ENCODE measurements around the gene MUL1.

GRCh38 chr1:20474333-20474975 is 33.5 kb downstream of the MUL1 start:
- TF ChIP-seq, protein P1, sequence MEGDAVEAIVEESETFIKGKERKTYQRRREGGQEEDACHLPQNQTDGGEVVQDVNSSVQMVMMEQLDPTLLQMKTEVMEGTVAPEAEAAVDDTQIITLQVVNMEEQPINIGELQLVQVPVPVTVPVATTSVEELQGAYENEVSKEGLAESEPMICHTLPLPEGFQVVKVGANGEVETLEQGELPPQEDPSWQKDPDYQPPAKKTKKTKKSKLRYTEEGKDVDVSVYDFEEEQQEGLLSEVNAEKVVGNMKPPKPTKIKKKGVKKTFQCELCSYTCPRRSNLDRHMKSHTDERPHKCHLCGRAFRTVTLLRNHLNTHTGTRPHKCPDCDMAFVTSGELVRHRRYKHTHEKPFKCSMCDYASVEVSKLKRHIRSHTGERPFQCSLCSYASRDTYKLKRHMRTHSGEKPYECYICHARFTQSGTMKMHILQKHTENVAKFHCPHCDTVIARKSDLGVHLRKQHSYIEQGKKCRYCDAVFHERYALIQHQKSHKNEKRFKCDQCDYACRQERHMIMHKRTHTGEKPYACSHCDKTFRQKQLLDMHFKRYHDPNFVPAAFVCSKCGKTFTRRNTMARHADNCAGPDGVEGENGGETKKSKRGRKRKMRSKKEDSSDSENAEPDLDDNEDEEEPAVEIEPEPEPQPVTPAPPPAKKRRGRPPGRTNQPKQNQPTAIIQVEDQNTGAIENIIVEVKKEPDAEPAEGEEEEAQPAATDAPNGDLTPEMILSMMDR (conservative IDR thresholded peaks at IDR 0.05; ENCODE audit: low read length), result no peak
- no peak for TF ChIP-seq EZH2phosphoT487 (IDR thresholded peaks at IDR 0.05; ENCODE audit: borderline replicate concordance)

Data from Loucy (cell line).